Fibroblast of mammary gland (primary cell): ENCODE measurements around the gene TGM2.

ENCODE experiments used
- DNase-seq: peaks from one replicate; pipeline ENCODE4 v3.0.0-alpha.2; 2010; ENCODE audit warnings: low read depth
- H3K4me3 ChIP-seq: 2 replicates; pipeline ENCODE4 v1.5.1; 2011; ENCODE audit warnings: low read depth, mild to moderate bottlenecking, low read length, moderate library complexity; ENCODE audit not compliant: control insufficient read depth
- CTCF ChIP-seq: conservative IDR thresholded peaks from 2 replicates; pipeline ENCODE4 v1.5.1; 2011; ENCODE audit warnings: low read depth, low read length, inconsistent platforms; ENCODE audit not compliant: control insufficient read depth, insufficient read depth

TGM2 gene

GRCh38 chr20:38152175-38152620 lies 12.9 kb downstream of the TGM2 start:
- no peak for DNase-seq
- no peak for TF ChIP-seq CTCF
- H3K4me3 ChIP-seq = no peak overlapping the region

- H3K4me3 ChIP-seq = no peak overlapping the region
- no peak for TF ChIP-seq CTCF
- DNase-seq = no peak
Observed at GRCh38 chr20:38151455-38151854, 13.6 kb downstream of the TGM2 start.

GRCh38 chr20:38150335-38151170 lies 14.5 kb downstream of the TGM2 start:
- TF ChIP-seq CTCF = no peak
- no peak for DNase-seq
- no peak overlapping the region for H3K4me3 ChIP-seq

GRCh38 chr20:38148328-38149102 lies 16.6 kb downstream of the TGM2 start:
- DNase-seq = no peak
- TF ChIP-seq CTCF = no peak
- H3K4me3 ChIP-seq = no peak overlapping the region

GRCh38 chr20:38147751-38148150 lies 17.3 kb downstream of the TGM2 start:
- no peak for TF ChIP-seq CTCF
- no peak for DNase-seq
- H3K4me3 ChIP-seq = no peak overlapping the region

- no peak overlapping the region for H3K4me3 ChIP-seq
- TF ChIP-seq CTCF = no peak
- no peak for DNase-seq
Observed at GRCh38 chr20:38147163-38147562, 17.9 kb downstream of the TGM2 start.
